Stimulated activated CD8-positive, alpha-beta memory T cell treated with anti-CD3 and anti-CD28 coated beads, Interleukin-12 subunit alpha, Interleukin-12 subunit beta, amount 100 ng/mL, for 24 hours (primary cell): ENCODE data around the gene PRKCE.

Experiments
- DNase-seq: peaks from one replicate; pipeline ENCODE4 v3.0.0-alpha.2; 2020; ENCODE audit errors: extremely low read depth

PRKCE gene

DNA sequence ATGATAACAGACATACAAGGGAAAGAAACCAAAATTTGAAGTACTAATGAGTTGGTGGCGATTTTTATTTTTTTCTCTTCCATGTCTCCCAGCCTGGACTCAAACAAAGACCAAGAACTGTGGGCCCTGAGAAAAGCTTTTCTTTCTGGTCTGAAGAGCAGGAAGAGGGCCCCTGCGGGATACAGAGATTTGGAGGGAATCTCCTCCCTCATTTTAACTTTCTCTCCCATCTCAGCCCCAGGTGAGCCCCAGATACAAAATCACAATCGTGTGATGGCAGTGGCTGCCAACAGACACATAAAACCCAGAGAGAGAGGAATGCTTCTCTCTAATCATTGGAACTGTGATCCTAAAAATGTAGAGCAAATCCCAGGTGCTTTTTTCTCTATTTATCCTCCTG, 19.5 kb upstream of the PRKCE start:
- DNase-seq, result no peak

DNA sequence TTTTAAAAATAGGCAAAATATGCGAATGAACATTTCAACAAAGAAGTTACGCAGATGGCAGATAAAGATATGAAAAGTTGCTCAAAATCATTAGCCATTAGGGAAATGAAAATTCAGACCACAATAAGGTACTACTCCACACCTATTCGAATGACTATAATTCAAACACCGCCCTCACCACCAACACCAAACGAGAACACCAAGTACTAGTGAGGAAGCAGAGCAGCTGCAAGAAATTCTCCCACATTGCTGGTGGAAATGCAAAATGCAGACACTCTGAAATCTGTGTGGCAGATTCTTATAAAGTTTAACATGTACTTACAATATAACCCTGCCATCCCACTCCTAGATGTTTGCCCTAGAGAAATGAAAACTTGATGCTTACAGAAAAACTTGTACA, 17.3 kb upstream of the PRKCE start:
- no peak for DNase-seq

DNA sequence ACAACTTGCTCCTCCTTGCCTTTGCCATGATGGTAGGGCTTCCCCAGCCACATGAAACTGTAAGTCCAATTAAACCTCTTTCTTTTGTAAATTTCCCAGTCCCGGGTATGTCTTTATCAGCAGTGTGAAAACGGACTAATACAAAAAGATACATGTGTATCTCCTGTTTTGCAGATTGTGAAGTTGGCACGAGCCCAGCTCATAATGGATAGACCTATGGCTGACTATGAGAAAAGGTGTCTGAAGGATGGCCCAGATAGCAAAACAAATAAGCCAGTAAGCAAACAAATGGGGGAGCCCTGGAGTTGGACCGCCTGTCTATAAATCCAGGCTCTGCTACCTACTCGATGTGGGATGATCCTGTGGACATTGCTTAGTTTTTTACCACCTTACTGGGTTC, 15.5 kb upstream of the PRKCE start:
- no peak for DNase-seq

DNA sequence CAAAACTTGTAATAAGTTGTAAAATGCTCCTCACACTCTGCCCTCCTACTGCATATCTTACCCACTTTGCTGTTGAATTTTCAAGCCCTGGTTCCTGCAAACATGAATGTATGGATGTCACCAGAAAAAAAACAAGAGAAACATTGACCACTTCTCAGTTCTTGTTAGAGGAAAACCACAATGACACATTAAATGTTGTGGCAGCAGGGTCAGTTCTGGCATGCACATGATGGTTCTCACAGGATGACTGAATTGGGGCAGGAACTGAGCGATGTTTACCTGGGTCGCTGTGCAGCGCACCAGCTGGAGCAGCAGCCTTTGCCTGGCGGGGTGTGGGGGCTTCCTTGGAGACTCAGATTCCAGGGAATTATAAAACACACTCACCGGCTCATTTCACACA, 14.0 kb upstream of the PRKCE start:
- no peak for DNase-seq

- DNase-seq, result no peak
These were observed 10.9 kb upstream of the PRKCE start for GRCh38 chr2:45640576-45640975.

- no peak for DNase-seq
These were observed 8.4 kb upstream of the PRKCE start for GRCh38 chr2:45643095-45643494.

DNA sequence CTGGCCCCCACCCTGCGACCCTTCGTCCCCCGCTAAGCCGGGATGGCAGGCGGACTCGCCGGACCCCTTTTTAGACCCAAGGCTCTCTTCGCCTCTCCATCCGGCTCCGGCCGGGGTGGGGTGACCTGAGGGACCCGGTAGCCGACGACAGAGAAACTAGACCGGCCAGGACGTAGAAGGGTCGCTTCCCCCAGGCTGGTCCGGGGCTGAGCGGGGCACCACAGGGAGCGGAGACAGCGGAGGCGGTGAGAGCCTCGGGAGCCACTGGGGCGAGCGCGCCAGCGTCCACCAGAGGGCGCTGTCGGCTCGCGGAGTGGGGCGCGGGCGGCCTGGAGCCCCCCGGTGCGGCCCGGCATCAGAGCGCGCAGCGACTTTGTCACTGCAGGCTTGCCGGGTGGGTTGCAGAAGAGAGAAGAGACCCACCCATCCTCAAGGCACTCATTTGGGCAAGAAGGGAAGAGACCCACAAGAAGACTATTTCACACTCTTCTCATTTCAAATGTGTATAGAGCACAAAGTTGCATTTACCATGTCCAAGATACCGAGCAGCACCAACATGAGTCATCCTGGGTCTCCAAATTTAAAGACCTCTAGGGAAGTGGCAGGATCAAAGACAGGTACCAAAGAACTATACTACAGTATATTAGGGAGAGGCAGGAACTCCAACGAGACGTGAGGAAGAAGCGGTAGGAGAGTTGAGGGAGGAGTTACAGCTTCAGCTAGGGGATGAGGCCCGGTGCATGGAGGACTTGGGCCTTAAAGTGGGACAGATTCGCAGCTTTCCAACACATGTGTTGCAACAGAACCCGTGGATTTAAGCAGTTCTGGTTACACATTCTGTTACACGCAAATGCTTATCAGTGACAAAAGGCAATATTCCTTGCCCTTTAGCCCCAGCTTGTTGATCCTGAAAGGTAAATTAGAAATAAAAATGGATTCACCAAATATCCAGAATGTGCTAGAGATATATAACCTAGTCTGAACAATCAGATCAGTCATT, 7.6 kb upstream of the PRKCE start:
- DNase-seq, result no peak

DNA sequence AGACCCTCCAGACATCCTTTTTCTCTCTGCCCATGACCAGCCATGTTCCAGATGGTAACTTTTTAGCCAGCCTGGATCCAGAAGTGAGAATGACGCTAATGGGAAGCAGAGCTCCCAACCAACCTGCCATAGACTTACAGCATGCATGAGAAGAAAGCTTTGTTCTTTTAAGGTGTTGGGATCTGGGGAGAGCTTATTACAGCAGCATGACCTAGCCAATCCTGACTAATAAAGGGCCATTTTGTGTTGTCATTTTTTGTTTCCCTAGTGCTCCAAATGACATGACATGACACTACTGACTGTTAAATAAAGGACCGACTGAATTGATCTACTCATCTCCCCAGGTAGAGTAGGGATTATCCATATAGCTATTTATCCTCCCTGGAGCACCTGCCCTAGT, 5.2 kb upstream of the PRKCE start:
- DNase-seq, result no peak

GRCh38 chr2:45647356-45647755, 4.1 kb upstream of the PRKCE start:
- DNase-seq, result no peak

DNA sequence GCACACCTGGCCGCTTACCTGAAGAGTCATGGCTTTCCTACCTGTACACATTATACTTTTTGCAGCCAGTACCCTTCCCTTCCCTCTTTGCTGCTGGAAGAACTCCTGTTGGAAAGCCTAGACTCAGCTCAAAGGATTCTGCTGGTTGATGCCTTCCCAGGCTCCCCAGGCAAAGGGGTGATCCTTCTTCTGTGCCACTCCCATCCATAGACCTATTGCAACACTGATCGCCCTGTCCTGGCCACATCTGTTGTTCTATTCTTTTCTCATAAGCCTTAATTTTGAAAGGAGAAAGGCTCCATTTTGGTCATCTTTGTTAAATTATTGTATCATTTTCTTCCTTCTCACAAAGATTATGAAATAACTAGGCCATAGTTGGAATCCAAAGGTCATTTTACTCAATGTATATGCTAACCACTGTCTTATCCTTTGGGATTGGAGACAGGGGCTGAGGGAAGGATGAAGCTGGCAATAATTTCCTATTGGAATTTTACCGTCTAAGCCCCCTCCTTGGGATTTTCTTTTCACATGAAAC, 3.4 kb upstream of the PRKCE start:
- DNase-seq, result no peak

DNA sequence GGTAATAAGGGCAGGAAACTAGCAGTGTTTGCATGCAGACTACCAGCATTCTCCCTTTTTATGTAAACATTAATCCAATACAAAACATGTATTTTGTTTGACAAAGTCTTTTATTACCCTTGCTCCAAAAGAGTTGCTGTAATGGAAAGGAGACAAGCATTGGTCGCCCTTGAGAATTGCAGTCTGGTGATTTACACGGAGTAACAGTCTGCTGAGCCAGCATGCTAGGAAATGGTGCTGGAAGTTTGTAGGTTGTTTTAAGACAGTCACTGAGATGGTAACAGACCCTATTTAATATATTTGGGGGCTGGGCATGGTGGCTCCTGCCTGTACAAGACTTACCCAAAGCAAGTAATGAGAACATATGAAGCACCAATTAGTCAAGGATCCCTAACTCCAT, 2.8 kb upstream of the PRKCE start:
- no peak for DNase-seq

DNA sequence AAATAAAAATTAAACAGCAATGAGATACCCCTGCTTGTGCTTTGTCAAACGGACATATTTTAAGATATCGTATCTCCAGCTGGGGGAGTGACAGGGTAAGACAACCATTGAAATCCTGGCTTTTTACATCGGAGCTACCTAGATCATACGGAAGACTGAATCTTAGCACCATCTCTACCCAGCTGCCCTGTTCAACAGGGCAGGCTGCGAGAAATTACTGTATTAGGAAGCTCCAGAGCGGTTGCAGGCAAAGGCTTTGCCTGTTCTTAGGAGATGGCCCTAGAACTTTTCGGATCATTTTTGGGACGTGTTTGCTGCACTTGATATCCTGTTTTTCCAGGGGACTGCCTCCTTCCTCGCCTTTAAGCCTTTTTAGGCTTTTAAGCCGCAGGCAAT, 2.0 kb upstream of the PRKCE start:
- no peak for DNase-seq

GRCh38 chr2:45649858-45650811, 1.3 kb upstream of the PRKCE start:
- DNase-seq, result no peak

DNA sequence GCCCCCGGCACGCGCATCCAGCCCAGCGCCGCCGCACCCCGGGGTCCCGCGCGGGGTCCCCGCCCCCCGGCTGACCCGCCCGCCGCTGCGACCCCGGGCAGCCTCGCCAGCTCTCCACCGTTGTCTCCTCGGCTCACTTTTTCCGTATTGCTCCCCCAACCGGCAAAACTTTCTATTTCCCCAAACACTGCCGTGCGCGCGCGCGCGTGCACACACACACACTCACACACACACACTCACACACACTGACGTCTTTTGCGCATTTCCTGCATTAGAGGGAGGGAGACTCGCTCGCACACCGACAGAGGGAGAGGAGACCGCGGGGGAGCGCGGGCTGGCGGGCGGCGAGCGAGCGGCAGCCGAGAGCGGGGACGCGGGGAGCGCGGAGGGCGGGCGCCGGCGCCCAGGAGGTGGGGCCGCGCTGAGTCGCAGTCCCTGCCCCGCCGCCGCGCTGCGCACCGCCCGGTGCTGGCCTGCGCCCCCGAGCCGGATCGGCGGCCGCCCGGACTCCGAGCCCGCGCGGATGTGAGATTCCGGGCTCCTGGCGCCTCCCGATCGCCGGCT, 542 bp upstream of the PRKCE start:
- DNase-seq, result peak; percentile 76

DNA sequence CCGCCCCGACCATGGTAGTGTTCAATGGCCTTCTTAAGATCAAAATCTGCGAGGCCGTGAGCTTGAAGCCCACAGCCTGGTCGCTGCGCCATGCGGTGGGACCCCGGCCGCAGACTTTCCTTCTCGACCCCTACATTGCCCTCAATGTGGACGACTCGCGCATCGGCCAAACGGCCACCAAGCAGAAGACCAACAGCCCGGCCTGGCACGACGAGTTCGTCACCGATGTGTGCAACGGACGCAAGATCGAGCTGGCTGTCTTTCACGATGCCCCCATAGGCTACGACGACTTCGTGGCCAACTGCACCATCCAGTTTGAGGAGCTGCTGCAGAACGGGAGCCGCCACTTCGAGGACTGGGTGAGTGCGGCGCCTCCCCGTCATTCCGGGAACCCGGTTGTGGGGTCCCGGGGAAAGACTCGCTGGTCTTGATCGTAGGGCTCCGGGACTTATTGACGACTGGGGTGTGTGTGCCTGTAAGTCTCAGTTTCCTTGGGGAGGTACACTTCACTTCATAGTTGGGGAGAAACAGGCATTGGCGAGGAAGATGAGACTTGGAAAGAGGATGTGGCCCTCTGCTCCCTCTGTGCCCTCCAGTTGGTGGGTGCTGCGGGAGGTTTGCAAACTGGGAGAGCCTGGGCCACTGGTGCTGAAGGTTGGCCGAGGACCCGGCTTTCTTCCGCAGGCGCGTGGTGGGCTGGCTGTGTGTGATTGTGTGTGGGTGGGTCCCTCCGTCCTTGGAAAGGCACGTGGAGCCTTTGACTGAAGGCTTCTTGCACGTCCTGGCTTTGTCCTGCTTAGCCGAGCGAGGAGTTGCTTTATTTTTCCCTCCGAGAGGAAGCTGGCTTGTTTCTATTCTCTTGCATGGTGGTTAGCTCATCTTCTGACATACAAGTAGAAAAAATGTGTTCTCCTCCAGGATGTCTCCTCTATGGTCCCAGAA, 886 bp downstream of the PRKCE start:
- no peak for DNase-seq

- no peak for DNase-seq
These were observed 1.8 kb downstream of the PRKCE start for GRCh38 chr2:45653122-45653913.

DNA sequence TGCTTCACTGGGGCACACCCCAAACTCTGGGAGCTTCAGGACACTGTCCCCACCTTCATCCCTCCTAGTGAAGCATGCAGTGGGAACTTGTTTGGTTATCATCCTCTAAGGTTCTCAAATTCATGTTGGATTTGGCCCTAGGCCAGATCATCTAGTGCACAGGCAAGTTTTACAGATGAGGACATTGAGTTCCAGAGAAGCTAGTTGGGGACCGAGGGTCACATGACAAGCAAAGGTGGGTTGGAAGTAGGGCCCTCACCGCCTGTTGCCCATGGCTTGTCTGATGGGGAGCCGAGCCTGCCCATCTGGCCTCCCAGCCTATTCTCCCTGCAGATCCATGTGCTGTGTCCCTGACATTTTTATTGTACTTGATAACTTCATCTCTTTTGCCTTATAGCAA, 2.8 kb downstream of the PRKCE start:
- DNase-seq, result no peak

- DNase-seq, result no peak
These were observed 10.4 kb downstream of the PRKCE start for GRCh38 chr2:45661828-45662227.

GRCh38 chr2:45664635-45665261, 13.3 kb downstream of the PRKCE start:
- DNase-seq, result no peak

GRCh38 chr2:45668509-45668908, 17.0 kb downstream of the PRKCE start:
- no peak for DNase-seq
